Psoas muscle (tissue), 8 donors: ENCODE measurements around the gene HEATR5A. TPM values are rescaled to one million over a fixed set of nuclear protein-coding genes. Genes with fewer than 3 reads are reported as not detected.

Source experiments
- ATAC-seq, 4 donors: fragments of 200-7000 bp; cut with Tn5 transposase; one replicate each; pipeline ENCODE4 v1.9.1; 2020; ENCODE audit warnings: moderate library complexity in 3 of 4, mild to moderate bottlenecking in 2 of 4
- DNase-seq, 2 donors: peaks; one replicate each; pipeline ENCODE4 v3.0.0-alpha.2; 2020
- H3K27ac ChIP-seq: fragments of 200-600 bp; one replicate; pipeline ENCODE4 v1.8.0; 2022
- H3K27me3 ChIP-seq, 3 donors: fragments of 200-600 bp in 1 of 3; one replicate each; pipeline versions ENCODE4 v1.6.1 to v1.8.0; 2013 to 2022; ENCODE audit warnings: low read length in 2 of 3, mild to moderate bottlenecking in 2 of 3, moderate library complexity in 1 of 3; ENCODE audit not compliant: insufficient read depth in 3 of 3
- H3K36me3 ChIP-seq, 2 donors: fragments of 200-600 bp in 1 of 2; one replicate each; pipeline versions ENCODE4 v1.6.1 to v1.8.0; 2013 to 2022; ENCODE audit warnings: low read depth in 1 of 2, mild to moderate bottlenecking in 1 of 2, moderate library complexity in 1 of 2; ENCODE audit not compliant: insufficient read depth in 1 of 2
- H3K4me1 ChIP-seq: fragments of 200-600 bp; one replicate; pipeline ENCODE4 v1.8.0; 2022
- H3K4me3 ChIP-seq: fragments of 200-600 bp; one replicate; pipeline ENCODE4 v1.8.0; 2022; ENCODE audit warnings: mild to moderate bottlenecking
- H3K9me3 ChIP-seq: fragments of 200-600 bp; one replicate; pipeline ENCODE4 v1.8.0; 2022
- WGBS, 3 donors: extraction: QIAGEN DNeasy Blood & Tissue Kit; methylation state at CpG; one replicate each; pipeline versions ENCODE4 v1.1.6 to v1.1.7; 2013; 5-methylcytosine and 5-hydroxymethylcytosine counted together
- intact Hi-C, 2 donors: fragments of 100-400 bp; cut with DNase I; formaldehyde crosslinking; loops; one replicate each; pipeline versions ENCODE4 v1.11.0 to v1.14.2; 2022
- polyA plus RNA-seq, 3 donors: library from polyadenylated mRNA; stranded (reverse); fragments of 200-250 nt; gene quantifications; one replicate each; pipeline ENCODE4 v1.2.3, GENCODE V29; 2013
- total RNA-seq, 4 donors: library from RNA; stranded (reverse); fragmentation: NEBNext Ultra II Directional in 2 of 4; extraction: Animal tissue kit (Norgen Biotek cat#: 25700) in 2 of 4; gene quantifications; one replicate each; pipeline versions ENCODE4 v1.2.1 to v1.2.4, GENCODE V29; 2021 to 2023
- TF ChIP-seq, protein P1 (sequence below): fragments of 200-600 bp; IDR thresholded peaks from one replicate; pipeline ENCODE4 v1.8.0; 2022; ENCODE audit warnings: antibody characterized with exemption
- donor health status: healthy with polysubstance abuse.
- donor health status: DM: no; HTN: no; CAD: no; lungs with moderate emphysema.
- donor health status: Bipolar disorder and iron deficiency.
- donor health status: healthy.
- donor health status: DM: yes; HTN: yes; CAD: no.
- donor health status: DM: no; HTN: no; CAD: no.
- donor health status: DM: no; HTN: no; CAD: no.
- donor health status: DM: yes; HTN: yes; CAD: no.

HEATR5A gene
- total and polyA plus RNA-seq, 7 donors: 10.2 to 40.4 (median 21.5) TPM

DNA sequence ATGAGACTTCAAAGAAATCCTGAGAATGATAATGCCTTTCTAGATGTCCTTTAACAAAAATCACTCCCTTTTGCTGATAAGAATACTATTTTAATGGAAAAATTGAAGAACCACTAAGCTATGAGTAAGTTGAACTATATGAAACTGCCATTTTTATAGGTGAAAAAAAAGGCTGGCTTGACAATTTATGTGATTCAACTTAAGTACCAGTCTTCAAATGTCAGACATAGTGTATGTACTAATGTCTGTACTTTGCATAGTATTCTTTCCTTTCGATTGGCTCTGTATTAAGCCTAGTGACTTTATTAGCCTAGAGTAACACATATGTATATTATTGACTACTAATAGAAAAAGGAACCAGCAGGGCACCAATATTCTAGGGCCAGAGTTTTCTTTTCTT lies 11.9 kb downstream of the HEATR5A start:
- intact Hi-C loops: no loop called here
- ATAC-seq: no peak
- H3K4me1 ChIP-seq: peaks cover 6% of the 10 kb centered on the region
- H3K27ac ChIP-seq: no peak overlapping the region
- no peaks in the 10 kb centered on the region for H3K9me3 ChIP-seq
- WGBS, 3 donors: 48 to 100% (median 99%) methylated on average over 1 of the region's 1 CpG
- H3K36me3 ChIP-seq: no peaks in the 10 kb centered on the region
- H3K4me3 ChIP-seq: no peak overlapping the region
- DNase-seq: no peak
- no peaks in the 10 kb centered on the region for H3K27me3 ChIP-seq
- TF ChIP-seq, protein P1, sequence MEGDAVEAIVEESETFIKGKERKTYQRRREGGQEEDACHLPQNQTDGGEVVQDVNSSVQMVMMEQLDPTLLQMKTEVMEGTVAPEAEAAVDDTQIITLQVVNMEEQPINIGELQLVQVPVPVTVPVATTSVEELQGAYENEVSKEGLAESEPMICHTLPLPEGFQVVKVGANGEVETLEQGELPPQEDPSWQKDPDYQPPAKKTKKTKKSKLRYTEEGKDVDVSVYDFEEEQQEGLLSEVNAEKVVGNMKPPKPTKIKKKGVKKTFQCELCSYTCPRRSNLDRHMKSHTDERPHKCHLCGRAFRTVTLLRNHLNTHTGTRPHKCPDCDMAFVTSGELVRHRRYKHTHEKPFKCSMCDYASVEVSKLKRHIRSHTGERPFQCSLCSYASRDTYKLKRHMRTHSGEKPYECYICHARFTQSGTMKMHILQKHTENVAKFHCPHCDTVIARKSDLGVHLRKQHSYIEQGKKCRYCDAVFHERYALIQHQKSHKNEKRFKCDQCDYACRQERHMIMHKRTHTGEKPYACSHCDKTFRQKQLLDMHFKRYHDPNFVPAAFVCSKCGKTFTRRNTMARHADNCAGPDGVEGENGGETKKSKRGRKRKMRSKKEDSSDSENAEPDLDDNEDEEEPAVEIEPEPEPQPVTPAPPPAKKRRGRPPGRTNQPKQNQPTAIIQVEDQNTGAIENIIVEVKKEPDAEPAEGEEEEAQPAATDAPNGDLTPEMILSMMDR: no peak

DNA sequence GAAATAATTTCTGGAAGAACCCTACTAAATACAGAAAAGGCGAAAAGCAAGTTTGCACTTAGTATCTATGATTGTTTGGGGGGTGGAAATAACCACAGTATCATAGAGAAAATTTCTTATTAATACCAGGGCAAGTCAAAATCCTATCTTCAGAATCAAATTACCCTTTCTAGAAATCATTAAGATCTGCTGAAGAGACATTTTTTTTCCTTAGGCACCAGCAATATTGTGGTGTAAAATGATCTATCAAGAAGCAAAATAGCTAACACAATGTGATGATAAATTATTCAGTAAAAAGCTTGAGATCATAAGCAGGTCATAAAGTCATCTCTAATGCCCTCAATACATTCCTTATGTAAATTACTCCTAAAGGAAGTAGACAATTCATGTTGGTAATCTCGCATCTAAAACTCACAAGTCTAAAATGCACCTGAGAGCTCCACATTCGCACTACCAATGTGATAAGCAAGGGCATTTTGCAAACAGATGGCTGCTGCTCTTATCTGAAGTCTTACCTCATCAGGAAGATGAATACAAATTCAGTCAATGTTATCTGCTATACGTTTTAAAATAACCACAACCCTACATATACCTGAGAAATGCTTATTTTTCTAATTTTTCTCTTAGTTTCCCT lies 14.6 kb downstream of the HEATR5A start:
- ATAC-seq: no peak
- Histone ChIP-seq H3K4me3 (no peak overlapping the region), H3K36me3 (peaks cover 2 to 14% of the 10 kb centered on the region in 2 donors), H3K27me3 (no peaks in the 10 kb centered on the region), H3K27ac (no peak overlapping the region), H3K9me3 (no peaks in the 10 kb centered on the region), H3K4me1 (no peaks in the 10 kb centered on the region)
- intact Hi-C loops: no loop called here
- WGBS, 3 donors: 89 to 91% (median 90%) methylated on average over 4 of the region's 4 CpGs
- DNase-seq: no peak
- TF ChIP-seq, protein P1: no peak

DNA sequence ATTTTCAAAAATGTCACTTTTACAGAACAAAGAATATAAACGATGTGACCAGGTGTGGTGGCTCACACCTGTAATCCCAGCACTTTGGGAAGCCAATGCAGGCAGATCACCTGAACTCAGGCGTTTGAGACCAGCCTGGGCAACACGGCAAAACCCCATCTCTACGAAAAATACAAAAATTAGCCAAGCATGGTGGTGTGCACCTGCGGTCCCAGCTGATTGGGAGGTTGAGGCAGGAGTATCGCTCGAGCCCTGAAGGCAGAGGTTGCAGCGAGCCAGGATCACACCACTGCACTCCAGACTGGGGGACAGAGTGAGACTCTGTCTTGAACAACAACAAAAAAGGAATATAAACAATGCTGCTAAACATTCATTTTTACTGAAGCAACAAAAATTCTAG lies 15.2 kb downstream of the HEATR5A start:
- Histone ChIP-seq H3K27ac (no peak overlapping the region), H3K36me3 (peaks cover 2 to 19% of the 10 kb centered on the region in 2 donors), H3K4me1 (no peaks in the 10 kb centered on the region), H3K4me3 (no peak overlapping the region), H3K9me3 (no peaks in the 10 kb centered on the region), H3K27me3 (no peaks in the 10 kb centered on the region)
- ATAC-seq: no peak
- TF ChIP-seq, protein P1: no peak
- intact Hi-C loops: no loop called here
- no peak for DNase-seq
- 96 to 97% (median 96%) methylated on average over 8 of the region's 8 CpGs for WGBS, 3 donors

DNA sequence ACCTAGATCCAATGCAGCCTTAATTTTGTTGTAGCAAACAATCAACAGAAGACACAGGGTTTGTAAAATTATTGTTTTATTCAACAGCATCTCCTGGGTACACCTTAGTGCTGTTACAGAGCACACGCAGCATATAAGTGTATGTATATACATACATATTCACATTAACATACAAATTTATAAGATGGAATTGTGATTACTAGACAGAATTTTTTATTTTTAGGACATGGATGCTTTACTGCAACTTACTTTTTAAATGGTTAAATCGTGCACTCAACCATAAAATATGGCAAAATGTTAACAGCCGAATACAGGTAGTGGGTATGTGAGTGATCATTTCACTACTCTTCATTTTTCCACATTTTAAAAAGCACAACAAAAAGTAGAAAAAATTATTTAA lies 16.6 kb downstream of the HEATR5A start:
- peaks cover 2 to 33% of the 10 kb centered on the region in 2 donors for H3K36me3 ChIP-seq
- no peaks in the 10 kb centered on the region for H3K9me3 ChIP-seq
- TF ChIP-seq, protein P1: no peak
- DNase-seq (no peak), ATAC-seq (no peak)
- H3K27me3 ChIP-seq: no peaks in the 10 kb centered on the region
- no peak overlapping the region for H3K4me3 ChIP-seq
- H3K4me1 ChIP-seq: no peaks in the 10 kb centered on the region
- WGBS, 3 donors: 93 to 96% (median 94%) methylated on average over 3 of the region's 3 CpGs
- no peak overlapping the region for H3K27ac ChIP-seq
- intact Hi-C loops: no loop called here
